LNCAP (cell line): ENCODE data around the gene EEPD1.

Source experiments
- CTCF ChIP-seq: fragments of 450-650 bp; IDR thresholded peaks from 2 replicates; pipeline ENCODE4 v1.5.1; 2017; ENCODE audit warnings: mild to moderate bottlenecking

The EEPD1 gene

GRCh38 chr7:36223851-36224250 lies 70.8 kb downstream of the EEPD1 start:
- TF ChIP-seq CTCF, result no peak

- TF ChIP-seq CTCF, result no peak
Measured at GRCh38 chr7:36224934-36225858, 72.1 kb downstream of the EEPD1 start.

GRCh38 chr7:36226151-36226550 lies 73.1 kb downstream of the EEPD1 start:
- TF ChIP-seq CTCF, result no peak

- no peak for TF ChIP-seq CTCF
Measured at GRCh38 chr7:36227223-36227622, 74.2 kb downstream of the EEPD1 start.

GRCh38 chr7:36228039-36228438 lies 75.0 kb downstream of the EEPD1 start:
- TF ChIP-seq CTCF, result no peak

- no peak for TF ChIP-seq CTCF
Measured at GRCh38 chr7:36231406-36231805, 78.4 kb downstream of the EEPD1 start.

GRCh38 chr7:36232555-36232954 lies 79.5 kb downstream of the EEPD1 start:
- no peak for TF ChIP-seq CTCF
